Neural cell (in vitro differentiated cells): Measurements from ENCODE around the gene MPPED1. TPM values are rescaled to one million over a fixed set of nuclear protein-coding genes. Genes with fewer than 3 reads are reported as not detected.

Experiments used
- H2AFZ ChIP-seq: fragments of 200-600, 300-800 bp; sonication (generic), shearing (Covaris generic); 2 replicates; pipeline ENCODE4 v1.6.0; 2014; ENCODE audit warnings: low read depth, mild to moderate bottlenecking, antibody characterized with exemption, low read length, moderate library complexity
- H3F3A ChIP-seq: fragments of 200-600 bp; shearing (Covaris generic); 2 replicates; pipeline ENCODE4 v1.6.1; 2016; ENCODE audit warnings: mild to moderate bottlenecking, moderate library complexity, mixed read lengths, antibody characterized with exemption, low read length; ENCODE audit not compliant: insufficient read depth, poor library complexity, severe bottlenecking
- H3K27ac ChIP-seq: fragments of 200-600, 300-800 bp; sonication (generic), shearing (Covaris generic); 2 replicates; pipeline ENCODE4 v1.5.1; 2014; ENCODE audit warnings: mild to moderate bottlenecking, low read length, moderate library complexity
- H3K27me3 ChIP-seq: fragments of 300-800, 200-600 bp; sonication (generic), shearing (Covaris generic); 2 replicates; pipeline ENCODE4 v1.6.0; 2014; ENCODE audit warnings: mild to moderate bottlenecking, low read depth, low read length, moderate library complexity; ENCODE audit not compliant: insufficient read depth
- H3K36me3 ChIP-seq: fragments of 300-800, 200-600 bp; sonication (generic), shearing (Covaris generic); 2 replicates; pipeline ENCODE4 v1.5.1; 2014; ENCODE audit warnings: mild to moderate bottlenecking, antibody characterized with exemption, low read length, moderate library complexity; ENCODE audit not compliant: insufficient read depth
- H3K4me2 ChIP-seq: fragments of 300-800, 200-600 bp; sonication (generic), shearing (Covaris generic); 2 replicates; pipeline ENCODE4 v1.6.0; 2014; ENCODE audit warnings: mild to moderate bottlenecking, low read length
- H3K4me3 ChIP-seq: fragments of 300-800, 200-600 bp; sonication (generic), shearing (Covaris generic); 2 replicates; pipeline ENCODE4 v1.5.1; 2014; ENCODE audit warnings: mild to moderate bottlenecking, low read length, moderate library complexity
- H3K79me2 ChIP-seq: fragments of 200-600 bp; shearing (Covaris generic); replicated peaks from 2 replicates; pipeline ENCODE4 v1.6.0; 2014; ENCODE audit warnings: mild to moderate bottlenecking, low read length, moderate library complexity; ENCODE audit not compliant: insufficient read depth
- H3K9ac ChIP-seq: fragments of 300-800, 200-600 bp; sonication (generic), shearing (Covaris generic); 2 replicates; pipeline ENCODE4 v1.6.1; 2016; ENCODE audit warnings: mild to moderate bottlenecking, low read length, mixed read lengths
- H3K9me2 ChIP-seq: fragments of 200-600 bp; shearing (Covaris generic); 2 replicates; pipeline ENCODE4 v1.6.1; 2016; ENCODE audit warnings: mild to moderate bottlenecking, low read length, mixed read lengths; ENCODE audit not compliant: insufficient read depth
- H3K9me3 ChIP-seq: fragments of 200-600, 300-800 bp; sonication (generic), shearing (Covaris generic); 2 replicates; pipeline ENCODE4 v1.6.1; 2016; ENCODE audit warnings: mild to moderate bottlenecking, mixed run types, low read length, moderate library complexity, mixed read lengths
- H4K20me1 ChIP-seq: fragments of 200-600 bp; shearing (Covaris generic); 2 replicates; pipeline ENCODE4 v1.6.1; 2016; ENCODE audit warnings: mild to moderate bottlenecking, mixed run types; ENCODE audit not compliant: insufficient read depth
- CTCF ChIP-seq: fragments of 450-650 bp; IDR thresholded peaks from 2 replicates; pipeline ENCODE4 v1.5.1; 2014; ENCODE audit warnings: antibody characterized with exemption, mild to moderate bottlenecking, moderate library complexity; ENCODE audit not compliant: poor library complexity, severe bottlenecking
- EP300 ChIP-seq: fragments of 450-650 bp; conservative IDR thresholded peaks from 2 replicates; pipeline ENCODE4 v1.6.1; 2014; ENCODE audit warnings: antibody characterized with exemption, mild to moderate bottlenecking, moderate library complexity; ENCODE audit not compliant: poor library complexity, severe bottlenecking
- EZH2 ChIP-seq: fragments of 200-600, 300-800 bp; shearing (Covaris generic), sonication (generic); IDR thresholded peaks from 2 replicates; pipeline ENCODE4 v1.6.1; 2014; ENCODE audit warnings: antibody characterized with exemption, low read length, borderline replicate concordance, mild to moderate bottlenecking; ENCODE audit not compliant: insufficient read depth, poor library complexity, severe bottlenecking
- MXI1 ChIP-seq: fragments of 450-650 bp; conservative IDR thresholded peaks from 2 replicates; pipeline ENCODE4 v1.6.1; 2014; ENCODE audit warnings: antibody characterized with exemption, mild to moderate bottlenecking; ENCODE audit not compliant: poor library complexity, severe bottlenecking
- POLR2AphosphoS5 ChIP-seq: IDR thresholded peaks from 2 replicates; pipeline ENCODE4 v1.6.1; 2012
- RAD21 ChIP-seq: fragments of 450-650 bp; conservative IDR thresholded peaks from 2 replicates; pipeline ENCODE4 v1.6.1; 2014; ENCODE audit warnings: antibody characterized with exemption, mild to moderate bottlenecking, moderate library complexity
- REST ChIP-seq: IDR thresholded peaks from 2 replicates; pipeline ENCODE4 v1.6.1; 2012; ENCODE audit warnings: borderline replicate concordance
- SMC3 ChIP-seq: fragments of 450-650 bp; conservative IDR thresholded peaks from 2 replicates; pipeline ENCODE4 v1.6.1; 2014; ENCODE audit warnings: antibody characterized with exemption, mild to moderate bottlenecking, moderate library complexity; ENCODE audit not compliant: poor library complexity
- TAF1 ChIP-seq: IDR thresholded peaks from 2 replicates; pipeline ENCODE4 v1.6.1; 2012; ENCODE audit warnings: low read depth
- polyA plus RNA-seq: library from polyadenylated mRNA; depleted of rRNA; stranded (reverse); fragments of >200 nt; gene quantifications from 2 replicates; pipeline ENCODE4 v1.2.3, GENCODE V29; 2014

Gene MPPED1
- polyA plus RNA-seq, 1 donor from 2014 or later = 33.4 TPM

GRCh38 chr22:43440556-43440955, 28.7 kb downstream of the MPPED1 start:
- H3K9me2 ChIP-seq = no peaks in the 10 kb centered on the region
- no peak overlapping the region for H3K4me2 ChIP-seq
- TF ChIP-seq POLR2AphosphoS5 (no peak), RAD21 (no peak), CTCF (no peak), EP300 (no peak), SMC3 (no peak), MXI1 (no peak), REST (no peak), TAF1 (no peak), EZH2 (no peak)
- H3F3A ChIP-seq = no peaks in the 10 kb centered on the region
- H3K27me3 ChIP-seq = no peaks in the 10 kb centered on the region
- H3K27ac ChIP-seq = no peak overlapping the region
- H3K9me3 ChIP-seq = no peaks in the 10 kb centered on the region
- H2AFZ ChIP-seq = no peak overlapping the region
- H3K4me3 ChIP-seq = no peak overlapping the region
- no peaks in the 10 kb centered on the region for H3K79me2 ChIP-seq
- no peak overlapping the region for H3K9ac ChIP-seq
- H3K36me3 ChIP-seq = no peaks in the 10 kb centered on the region
- H4K20me1 ChIP-seq = no peaks in the 10 kb centered on the region

GRCh38 chr22:43441216-43441615, 29.4 kb downstream of the MPPED1 start:
- Histone ChIP-seq H3F3A (no peaks in the 10 kb centered on the region), H2AFZ (no peak overlapping the region)
- TF ChIP-seq RAD21 (no peak), EP300 (no peak), REST (no peak), CTCF (no peak), SMC3 (no peak), POLR2AphosphoS5 (no peak), EZH2 (no peak)

More at GRCh38 chr22:43441216-43441615, 29.4 kb downstream of the MPPED1 start:
- Histone ChIP-seq H3K9me2 (no peaks in the 10 kb centered on the region), H3K79me2 (no peaks in the 10 kb centered on the region), H3K27me3 (no peaks in the 10 kb centered on the region), H3K27ac (no peak overlapping the region), H4K20me1 (no peaks in the 10 kb centered on the region), H3K36me3 (no peaks in the 10 kb centered on the region), H3K4me2 (no peak overlapping the region), H3K4me3 (no peak overlapping the region), H3K9ac (no peak overlapping the region), H3K9me3 (no peaks in the 10 kb centered on the region)
